COLO668 (cell line): Measurements from ENCODE around the gene NBAS.

ENCODE experiments used
- DNase-seq: peaks from one replicate; lab custom pipeline; 2025; ENCODE audit not compliant: unreplicated experiment; lab: John Stamatoyannopoulos, UW

NBAS gene

DNA sequence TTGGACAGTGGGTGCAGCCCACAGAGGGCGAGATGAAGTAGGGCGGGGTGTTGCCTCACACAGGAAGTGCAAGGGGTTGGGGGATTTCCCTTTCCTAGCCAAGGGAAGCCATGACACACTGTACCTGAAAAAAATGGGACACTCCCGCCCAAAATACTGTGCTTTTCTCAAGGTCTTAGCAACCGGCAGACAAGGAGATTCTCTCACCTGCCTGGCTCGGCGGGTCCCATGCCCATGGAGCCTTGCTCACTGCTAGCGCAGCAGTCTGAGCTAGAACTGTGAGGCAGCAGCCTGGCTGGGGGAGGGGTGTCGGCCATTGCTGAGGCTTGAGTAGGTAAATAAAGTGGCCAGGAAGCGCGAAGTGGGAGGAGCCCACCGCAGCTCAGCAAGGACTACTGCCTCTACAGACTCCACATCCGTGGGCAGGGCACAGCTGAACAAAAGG, 244.7 kb downstream of the NBAS start:
- no peak for DNase-seq

DNA sequence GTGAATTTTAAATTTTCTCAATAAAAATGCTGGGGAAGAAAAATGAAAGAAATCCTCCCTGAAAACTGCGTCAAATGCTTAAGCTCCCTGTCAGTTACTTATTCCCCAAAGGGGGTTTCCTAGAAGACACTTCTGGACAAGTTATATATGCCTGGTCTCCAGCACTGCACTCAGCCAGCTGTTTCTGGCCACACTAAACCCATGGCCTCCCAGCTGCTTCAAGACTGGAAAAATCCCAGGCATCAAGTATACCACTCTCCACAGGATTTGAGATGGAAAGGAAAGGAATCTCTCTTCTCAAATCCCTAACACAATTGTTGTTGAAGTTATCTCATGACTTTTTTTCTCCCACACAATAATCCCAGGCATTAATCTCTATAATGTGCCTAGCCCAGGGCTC, 245.7 kb downstream of the NBAS start:
- no peak for DNase-seq

DNA sequence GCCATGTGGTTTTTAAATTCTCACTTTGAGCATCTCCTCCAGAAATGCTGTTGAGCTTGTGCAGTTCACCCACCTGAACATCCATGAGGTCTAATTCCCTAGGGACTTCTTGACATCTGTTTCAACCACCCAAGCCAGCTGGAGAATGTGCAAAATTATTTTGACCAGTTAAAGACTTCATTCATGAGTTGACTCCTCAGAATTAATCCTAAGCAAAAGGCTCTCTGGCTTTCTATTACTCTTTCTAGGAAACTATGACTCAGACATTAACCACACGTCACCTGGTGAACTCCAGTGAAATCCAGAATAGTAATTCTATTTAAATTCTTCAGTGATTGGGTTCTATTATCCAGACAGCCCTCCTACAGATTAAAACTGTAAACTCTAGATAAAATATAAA, 247.5 kb downstream of the NBAS start:
- no peak for DNase-seq

DNA sequence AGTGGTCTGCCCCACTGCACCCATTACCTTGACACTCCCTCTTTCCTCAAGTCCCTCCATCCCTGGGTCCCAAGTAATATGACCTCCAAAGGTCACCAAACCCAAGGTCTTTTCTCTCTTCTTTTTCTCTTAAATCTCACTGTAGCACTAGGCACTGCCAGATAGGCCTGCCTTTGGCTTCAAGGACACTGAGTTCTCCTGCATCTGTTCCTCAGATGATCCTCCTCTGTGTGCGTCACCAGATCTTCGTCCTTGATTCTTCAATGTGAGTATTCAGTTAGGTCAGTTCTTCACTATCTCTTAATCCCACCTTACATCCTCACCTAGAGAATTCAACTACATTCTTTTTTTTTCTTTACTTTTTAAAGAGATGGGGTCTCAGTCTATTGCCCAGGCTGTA, 249.2 kb downstream of the NBAS start:
- DNase-seq: no peak

DNA sequence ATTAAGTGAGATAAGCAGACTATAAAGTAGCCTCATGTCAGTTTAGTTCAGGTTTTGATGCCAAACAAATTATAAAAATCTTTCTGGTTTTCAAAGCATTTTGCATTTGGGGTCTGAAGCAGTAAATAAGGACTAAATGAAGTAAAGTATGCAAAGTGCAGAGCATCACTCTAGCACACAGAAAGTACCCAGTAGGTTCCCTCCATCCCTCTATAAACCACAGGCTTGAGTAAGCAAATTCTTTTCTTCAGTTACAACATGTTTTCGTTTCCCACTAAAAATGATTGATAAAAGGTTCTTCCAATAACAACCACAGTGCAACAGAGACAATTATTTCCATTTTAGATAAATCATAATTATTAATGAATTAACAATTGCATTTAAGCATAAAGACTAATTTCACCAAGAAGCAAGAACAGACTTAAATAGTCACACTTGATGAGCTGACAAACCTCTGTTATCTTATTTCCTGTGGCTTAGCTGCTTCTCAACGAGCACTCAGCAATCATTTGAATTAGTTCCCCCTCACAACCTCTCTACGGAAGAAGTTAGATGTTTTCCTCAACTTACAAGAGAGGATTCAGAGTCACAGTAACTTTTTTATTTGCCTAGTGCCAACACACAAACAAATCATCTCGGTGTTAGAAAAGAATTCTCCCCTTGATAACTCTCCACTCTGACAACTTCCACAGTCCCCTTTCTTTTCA, 249.8 kb downstream of the NBAS start:
- no peak for DNase-seq

DNA sequence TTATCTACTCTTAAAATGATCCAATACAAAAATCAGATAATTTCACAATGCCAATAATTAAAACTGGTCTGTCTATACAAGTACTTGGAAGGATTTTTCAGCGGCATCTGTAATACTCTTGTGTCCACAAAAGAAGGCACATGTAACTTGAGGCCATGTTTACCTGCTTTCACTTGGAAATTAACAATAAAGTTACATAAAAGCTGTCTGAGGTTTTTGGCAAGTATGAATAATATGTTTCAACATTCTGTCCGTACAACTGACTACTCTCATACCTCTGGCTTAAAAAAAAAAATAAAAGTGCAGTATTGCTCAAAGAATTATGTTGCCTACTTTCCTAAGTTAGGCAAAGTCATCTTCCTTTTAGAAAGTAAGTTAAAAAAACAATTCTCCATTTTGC, 253.6 kb downstream of the NBAS start:
- DNase-seq: no peak

DNA sequence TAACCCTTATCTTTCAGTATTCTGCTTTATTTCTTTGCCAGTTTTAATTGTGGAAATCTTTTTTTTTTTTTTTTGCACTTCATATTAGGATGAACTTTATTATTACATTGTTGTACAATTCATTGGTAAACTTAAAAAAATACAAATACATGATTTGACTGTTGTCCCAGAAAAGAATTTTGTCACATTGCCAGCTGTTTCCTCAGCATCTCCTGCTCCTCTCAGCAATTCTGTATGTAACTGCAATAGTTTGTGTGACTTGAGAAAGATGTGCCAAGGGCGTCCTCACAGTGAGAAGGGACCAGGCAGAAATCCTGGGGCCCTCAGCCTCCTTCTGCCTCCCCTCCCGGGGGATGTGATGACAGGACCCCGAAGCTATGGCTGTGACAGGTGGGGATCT, 254.4 kb downstream of the NBAS start:
- DNase-seq: no peak

DNA sequence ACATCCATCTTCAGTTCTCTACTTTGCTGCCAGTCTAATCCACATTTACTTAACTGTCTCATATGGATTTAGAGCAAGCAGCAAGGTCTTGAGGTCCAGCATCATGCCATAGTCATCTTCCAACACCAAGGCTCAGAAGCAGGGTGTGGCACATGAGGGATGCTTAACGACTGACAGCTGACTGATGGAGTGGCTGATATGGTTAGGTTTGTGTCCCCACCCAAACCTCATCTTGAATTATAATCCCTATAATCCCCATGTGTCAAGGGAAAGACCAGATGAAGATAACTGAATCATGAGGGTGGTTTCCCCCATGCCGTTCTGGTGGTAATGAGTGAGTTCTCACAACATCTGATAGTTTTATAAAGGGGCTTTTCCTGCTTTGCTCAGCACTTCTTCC, 257.3 kb downstream of the NBAS start:
- DNase-seq: no peak

DNA sequence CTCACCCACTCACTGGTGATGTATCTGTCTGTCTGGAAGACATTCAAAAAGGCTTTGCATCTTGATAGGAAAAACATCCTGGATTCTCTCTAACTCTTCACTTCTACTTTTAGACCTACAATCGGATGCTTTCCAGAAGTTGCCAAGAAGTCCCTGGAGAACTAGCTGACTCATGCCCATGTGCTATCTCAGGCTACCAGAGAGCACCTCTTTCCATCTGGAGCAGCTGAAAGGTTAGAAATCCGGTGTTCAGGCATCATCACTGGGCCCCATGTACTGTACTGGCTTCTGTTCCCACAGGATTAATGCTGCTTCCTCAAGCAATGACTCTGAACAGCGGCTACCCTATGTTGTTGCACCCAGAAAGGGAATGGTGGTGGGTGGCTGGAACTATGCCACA, 259.0 kb downstream of the NBAS start:
- DNase-seq: no peak

DNA sequence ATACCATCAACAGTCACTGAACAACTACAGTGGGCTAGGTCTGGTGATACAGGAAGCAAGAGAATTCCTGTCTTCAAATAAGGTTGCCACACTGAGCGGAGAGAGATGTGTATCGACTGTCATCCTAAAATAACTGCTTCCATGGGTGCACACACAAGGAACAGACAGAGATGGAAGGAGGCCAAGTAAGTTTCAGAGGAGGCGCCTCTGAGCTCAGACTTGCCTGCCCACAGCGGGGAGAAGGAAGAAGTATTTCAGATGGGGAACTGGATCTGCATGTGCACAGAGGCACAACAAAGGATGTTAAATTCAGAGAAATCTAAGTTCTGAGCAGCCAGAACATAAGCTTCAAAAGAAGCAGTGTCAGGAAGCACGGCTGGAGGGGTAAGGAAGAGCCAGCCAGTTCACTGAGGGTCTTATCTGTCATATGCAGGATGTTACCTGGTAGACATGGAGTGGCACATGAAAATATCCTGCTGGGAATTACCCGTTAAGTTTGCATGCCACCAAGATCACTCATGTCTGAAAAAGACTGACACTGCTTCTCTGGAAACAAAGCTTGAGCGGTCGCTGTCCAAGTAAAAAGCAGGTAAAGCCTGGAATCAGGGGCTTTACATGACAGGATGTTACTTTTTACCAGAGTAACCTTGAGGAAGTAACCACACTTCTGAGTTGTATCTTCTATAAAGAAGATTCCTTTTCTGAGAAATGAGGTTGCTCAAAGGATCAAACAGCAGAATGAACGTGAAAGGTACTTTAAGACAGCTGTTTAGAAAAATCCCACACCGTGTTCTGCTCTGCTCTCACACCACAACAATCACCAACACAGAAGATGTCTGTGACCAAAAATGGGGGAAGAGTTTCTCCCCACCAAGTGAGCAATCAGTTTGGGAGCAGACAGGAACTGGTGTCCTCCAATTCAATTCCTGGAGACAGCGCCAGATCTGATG, 260.2 kb downstream of the NBAS start:
- DNase-seq: no peak

DNA sequence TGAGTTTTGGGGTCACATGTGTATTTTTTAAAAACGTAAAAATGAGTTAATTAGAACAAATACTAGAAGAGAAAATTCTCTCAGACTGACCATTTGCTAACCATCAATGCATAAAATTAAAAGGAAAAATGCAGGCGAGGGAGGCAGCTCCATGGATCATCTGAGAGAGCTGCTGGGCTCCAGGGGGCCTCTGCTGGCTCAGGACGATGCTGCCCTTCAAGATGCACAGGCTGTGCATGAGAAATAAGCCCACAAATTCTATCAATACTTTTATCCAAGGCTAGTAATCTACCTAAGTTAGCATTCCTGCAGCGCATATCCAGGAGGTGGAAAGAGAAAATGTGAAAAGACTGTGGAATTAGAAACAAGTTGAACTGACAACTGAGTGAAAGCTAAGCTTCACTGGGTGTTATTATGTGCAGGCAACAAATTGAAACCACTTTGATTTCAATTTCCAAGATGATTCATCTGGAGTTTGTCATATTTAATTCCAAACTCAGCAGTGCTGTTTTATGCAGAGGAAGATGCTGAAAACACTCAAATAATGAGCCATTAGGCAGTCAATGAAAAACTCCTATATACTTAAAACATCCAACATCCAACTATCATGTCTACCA, 261.1 kb downstream of the NBAS start:
- no peak for DNase-seq

DNA sequence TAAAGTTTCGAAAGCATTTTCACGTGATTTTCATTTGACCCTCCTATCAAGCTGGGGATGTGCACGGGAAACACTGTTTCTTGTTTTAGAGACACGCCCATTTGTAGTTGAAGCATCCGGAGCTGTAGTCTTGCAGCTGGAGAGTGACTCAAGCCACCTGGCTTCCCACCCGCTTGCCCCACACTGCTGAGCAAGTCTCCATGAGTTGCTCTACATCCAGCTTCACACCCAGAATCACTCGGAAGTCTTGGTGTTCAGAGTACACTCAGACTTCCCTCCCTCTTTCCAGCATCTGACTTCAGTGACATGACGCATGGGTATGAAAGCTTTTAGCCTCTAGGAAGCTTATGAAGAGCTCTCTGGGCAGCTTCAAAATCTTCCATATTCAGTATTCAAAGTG, 262.4 kb downstream of the NBAS start:
- DNase-seq: no peak

DNA sequence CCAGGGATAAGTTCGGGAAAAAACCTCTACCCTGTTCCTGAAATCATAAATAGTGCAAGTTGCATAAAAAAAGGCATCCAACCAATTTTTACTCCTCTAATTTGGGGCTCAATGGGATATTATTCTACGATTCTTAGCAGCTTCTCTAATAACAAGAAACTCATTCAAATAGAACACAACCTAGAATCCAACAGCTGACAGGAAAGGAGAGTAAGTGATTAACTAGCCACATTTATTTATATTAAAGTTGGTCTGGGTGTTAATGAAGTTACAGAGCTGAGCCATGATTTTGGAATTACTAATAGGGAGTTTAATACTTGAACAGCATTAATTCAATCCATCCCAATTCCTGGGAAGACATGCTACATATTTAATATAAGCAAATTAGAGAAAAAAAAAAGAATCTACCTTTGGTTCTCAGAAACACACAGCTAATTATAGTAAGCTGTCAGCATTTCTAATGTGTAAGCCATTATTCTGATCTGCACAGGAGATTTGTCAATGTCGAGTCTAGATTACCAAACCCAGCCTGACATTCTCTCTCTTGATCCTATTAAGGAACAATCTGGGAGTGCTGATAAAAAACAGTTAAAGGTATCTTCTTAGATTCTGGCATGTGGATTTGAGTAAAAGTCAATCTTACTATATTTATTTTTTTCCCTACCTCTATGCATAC, 267.7 kb downstream of the NBAS start:
- no peak for DNase-seq

DNA sequence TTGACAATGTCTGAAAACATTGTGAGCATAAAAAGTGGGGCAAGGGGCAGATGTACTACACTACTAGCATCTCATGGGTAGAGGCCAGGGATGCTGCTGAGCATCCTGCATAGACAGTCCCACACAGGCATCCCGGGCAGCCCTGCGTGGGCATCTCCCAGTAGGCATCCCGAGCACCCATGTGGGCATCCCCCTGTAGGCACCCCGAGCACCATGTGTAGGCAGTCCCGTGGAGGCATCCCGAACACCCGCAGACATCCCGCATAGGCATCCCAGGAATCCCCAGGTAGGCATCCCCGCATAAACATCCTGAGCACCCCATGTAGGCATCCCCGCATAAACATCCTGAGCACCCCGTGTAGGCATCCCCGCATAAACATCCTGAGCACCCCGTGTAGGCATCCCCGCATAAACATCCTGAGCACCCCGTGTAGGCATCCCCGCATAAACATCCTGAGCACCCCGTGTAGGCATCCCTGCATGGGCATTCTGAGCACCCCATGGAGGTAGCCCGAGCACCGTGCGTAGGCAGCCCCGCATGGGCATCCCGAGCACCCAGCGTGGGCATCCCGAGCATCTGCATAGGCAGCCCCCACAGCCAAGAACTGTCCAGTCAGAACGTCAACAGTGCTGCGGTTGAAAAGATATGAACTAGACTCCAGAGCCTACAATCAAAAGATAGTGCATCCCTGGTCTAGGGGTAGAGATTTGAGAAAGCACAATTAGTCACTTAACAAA, 273.5 kb downstream of the NBAS start:
- DNase-seq: no peak

DNA sequence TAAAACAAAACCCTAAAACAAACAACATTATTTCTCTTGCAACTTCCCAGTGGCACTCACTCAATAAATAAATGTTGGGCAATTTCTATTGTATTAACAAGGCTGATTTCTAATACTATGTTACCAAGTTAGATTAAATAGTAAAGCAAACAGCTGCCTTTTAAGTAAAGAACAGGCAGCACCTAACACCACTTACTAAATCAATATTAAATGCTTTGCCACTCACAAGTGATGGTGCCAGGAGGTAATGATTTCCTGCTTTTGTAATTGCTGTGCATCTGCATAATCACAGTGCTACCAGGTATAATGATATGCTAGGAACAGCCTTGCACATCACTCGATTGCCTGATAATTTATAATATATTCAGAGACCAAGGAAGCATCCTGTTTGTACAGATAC, 276.5 kb downstream of the NBAS start:
- DNase-seq: no peak

DNA sequence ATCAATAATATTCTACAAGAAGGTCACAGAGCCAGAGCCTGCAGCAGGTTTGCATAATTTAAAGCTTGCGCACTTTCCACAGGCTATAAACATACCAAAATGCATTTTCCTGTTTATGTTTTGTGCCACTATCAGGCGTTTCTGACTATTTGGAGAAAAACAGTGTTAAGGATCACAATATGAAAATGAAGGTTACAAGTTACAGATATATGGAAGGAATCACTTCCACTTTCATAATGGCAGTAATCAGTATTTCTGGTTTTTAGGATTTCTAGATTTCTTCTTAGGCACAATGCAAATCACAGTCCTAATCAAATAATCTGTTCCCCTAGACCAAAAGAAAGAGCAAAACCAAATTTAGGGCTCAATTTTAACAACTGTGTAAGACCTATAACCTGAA, 279.5 kb downstream of the NBAS start:
- DNase-seq: no peak

DNA sequence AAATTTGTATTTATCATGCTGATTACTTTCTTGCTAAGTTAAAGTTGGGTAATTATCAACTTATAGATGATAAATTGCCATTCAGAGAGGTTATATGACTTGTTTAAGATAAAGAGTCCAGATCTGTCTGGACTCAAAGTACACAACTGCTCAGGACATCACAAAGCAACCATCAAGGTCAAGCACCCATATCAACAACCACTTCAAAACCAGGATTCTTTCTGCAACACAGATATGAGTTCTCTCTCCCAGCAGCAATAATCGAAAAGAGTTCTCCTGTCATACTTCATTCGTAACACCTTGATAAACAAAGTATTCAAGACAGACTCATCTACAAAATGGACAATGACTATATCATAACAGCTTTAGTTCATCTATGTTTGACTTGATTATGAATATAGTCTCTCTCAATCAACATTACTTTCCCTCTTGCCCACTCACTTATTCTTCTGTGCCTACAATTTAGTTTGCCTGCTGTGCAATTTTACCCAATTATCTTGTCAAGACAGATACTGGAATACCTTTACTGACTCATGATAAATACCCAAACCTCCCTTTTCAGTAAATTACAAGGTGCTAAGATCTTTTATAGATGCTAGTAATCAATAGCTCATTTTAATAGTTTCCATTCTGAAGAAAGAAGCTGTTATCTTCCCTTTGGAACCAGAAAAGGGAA, 281.8 kb downstream of the NBAS start:
- DNase-seq: no peak

DNA sequence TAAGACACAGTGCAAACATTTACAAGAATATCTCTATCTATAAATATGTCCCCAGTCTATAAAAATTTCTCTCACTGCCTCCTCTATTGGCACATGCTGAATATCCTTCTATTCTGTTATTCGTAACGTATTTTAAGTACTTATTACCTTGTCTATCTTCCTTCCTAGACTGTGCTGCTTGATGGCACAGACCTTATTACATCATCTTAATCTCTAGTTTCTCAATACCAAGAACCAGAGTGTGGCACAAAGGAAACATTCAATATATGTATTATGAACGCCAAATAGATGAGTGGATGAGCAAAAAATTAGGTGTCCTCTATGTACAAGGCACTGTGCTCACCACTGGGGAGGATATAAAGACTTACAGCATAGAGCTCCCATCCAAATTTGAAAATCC, 282.8 kb downstream of the NBAS start:
- no peak for DNase-seq

DNA sequence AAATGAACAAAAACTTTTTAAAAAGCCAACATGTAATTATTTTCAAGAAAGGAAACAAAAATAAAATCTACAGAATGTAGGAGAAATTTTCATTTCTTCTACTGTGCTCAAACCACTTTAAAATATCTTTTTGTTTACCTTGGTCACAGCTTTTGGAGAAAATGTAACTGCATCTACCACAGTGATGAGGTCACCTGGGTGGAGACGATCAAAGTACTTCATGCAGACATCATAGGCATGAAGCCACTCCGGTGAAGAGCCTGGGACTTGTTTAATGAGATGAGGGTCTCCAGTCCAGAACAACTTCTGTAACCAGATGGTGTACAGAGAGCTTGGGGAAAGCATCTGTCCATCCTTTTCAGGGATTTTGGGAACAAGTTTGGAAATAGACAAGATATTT, 285.8 kb downstream of the NBAS start:
- no peak for DNase-seq

DNA sequence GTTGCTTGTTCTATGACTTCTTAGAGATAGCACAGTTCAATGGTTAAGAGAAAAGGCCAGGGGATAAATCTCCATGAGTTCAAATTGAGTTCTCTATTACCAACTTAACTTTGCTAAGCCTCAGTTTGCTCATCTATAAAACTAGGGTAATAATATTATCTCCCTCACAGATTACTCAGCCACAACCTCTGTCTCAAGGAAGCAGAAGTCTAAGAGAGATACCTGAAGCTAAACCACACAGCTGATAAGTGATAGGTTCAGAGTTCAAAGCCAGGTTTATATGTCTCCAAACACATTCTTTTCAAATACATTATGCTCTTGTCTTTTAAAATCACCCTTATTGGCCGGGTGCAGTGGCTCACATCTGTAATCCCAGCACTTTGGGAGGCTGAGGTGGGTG, 287.7 kb downstream of the NBAS start:
- DNase-seq: no peak
